ENCODE measurements around the gene FUBP1. TPM values are rescaled to one million over a fixed set of nuclear protein-coding genes. Genes with fewer than 3 reads are reported as not detected.

Gene FUBP1
- total and polyA plus RNA-seq, 2 of the 13 experiments (the other 11 are each of a cell fraction or from before 2014, with no cell fraction given), result 98.1 to 166 TPM

DNA sequence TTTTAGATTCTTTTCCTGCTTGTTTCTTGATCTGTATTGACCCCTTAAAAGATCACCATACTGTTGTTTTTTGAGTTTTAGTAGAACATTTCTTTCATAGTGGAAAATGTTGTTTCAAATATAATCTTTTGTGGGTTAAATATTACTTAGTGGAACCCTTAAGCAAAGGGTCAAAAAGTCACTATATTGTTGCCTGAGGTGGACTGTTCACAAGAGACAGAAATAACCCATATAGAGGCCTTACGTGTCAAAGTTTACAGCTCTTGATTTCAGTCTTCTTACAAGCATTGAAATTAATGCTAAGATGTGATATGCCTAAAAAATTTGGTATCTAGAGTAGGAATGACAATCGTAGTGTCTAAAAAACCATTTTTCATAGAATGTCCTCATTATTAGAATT lies 32.2 kb upstream of the FUBP1 start:
- in situ Hi-C loops (cut with HindIII; ENCODE audit: extremely low pct_ligation_motif_present, low pct_unique_long_range_greater_than_20kb), result no loop called here
- no peak overlapping the region for H2AFZ ChIP-seq (ENCODE audit: low read length)
- H3K4me1 ChIP-seq (ENCODE audit: insufficient read depth, low read length), result peaks cover 46% of the 10 kb centered on the region
- no peaks in the 10 kb centered on the region; the same call in none of the 2 replicates for H4K20me1 ChIP-seq (ENCODE audit: insufficient read depth, low read length)
- DNase-seq (ENCODE audit: low spot score) (no peak), ATAC-seq (no peak), FAIRE-seq (no peak)
- no peak overlapping the region for H3K27ac ChIP-seq (ENCODE audit: extremely low read length, insufficient read depth, low read length)
- intact Hi-C loops (cut with micrococcal nuclease; ENCODE audit: unreplicated experiment), result no loop called here
- H3K4me3 ChIP-seq (replicated peaks in 1 of 3; ENCODE audit: insufficient read depth in 1 of 3, low read depth in 2 of 3, low read length in 3 of 3), result no peak overlapping the region
- H3K79me2 ChIP-seq (ENCODE audit: insufficient read depth, low read length), result peaks cover 37% of the 10 kb centered on the region
- no TSS peak for BruUV-seq (replicated peaks)
- ChIA-PET CTCF (ENCODE audit: low intra/inter-chr PET ratio, low total read pairs) (no interaction called here), POLR2A (no interaction called here)
- WGBS (ENCODE audit: low lambda C conversion rate), result 88% methylated on average over 2 of the region's 2 CpGs
- H3K36me3 ChIP-seq (replicated peaks in 1 of 2; ENCODE audit: control insufficient read depth in 1 of 2, insufficient read depth in 2 of 2, low read length in 2 of 2), result no peaks in the 10 kb centered on the region; a peak in 1 of 5 replicates
- H3K4me2 ChIP-seq (ENCODE audit: low read depth, low read length), result no peak overlapping the region
- no peaks in the 10 kb centered on the region for H3K27me3 ChIP-seq (ENCODE audit: control insufficient read depth in 1 of 2, insufficient read depth in 2 of 2, low read length in 2 of 2)
- H3K9me3 ChIP-seq (ENCODE audit: low read length), result no peaks in the 10 kb centered on the region
- H3K9ac ChIP-seq (ENCODE audit: insufficient read depth, low read depth, low read length), result no peak overlapping the region
- TF ChIP-seq, protein P1, sequence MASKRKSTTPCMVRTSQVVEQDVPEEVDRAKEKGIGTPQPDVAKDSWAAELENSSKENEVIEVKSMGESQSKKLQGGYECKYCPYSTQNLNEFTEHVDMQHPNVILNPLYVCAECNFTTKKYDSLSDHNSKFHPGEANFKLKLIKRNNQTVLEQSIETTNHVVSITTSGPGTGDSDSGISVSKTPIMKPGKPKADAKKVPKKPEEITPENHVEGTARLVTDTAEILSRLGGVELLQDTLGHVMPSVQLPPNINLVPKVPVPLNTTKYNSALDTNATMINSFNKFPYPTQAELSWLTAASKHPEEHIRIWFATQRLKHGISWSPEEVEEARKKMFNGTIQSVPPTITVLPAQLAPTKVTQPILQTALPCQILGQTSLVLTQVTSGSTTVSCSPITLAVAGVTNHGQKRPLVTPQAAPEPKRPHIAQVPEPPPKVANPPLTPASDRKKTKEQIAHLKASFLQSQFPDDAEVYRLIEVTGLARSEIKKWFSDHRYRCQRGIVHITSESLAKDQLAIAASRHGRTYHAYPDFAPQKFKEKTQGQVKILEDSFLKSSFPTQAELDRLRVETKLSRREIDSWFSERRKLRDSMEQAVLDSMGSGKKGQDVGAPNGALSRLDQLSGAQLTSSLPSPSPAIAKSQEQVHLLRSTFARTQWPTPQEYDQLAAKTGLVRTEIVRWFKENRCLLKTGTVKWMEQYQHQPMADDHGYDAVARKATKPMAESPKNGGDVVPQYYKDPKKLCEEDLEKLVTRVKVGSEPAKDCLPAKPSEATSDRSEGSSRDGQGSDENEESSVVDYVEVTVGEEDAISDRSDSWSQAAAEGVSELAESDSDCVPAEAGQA (IDR thresholded peaks at IDR 0.05; ENCODE audit: low read depth), result no peak
- TF ChIP-seq, protein P1 (CRISPR knock-in tag; IDR thresholded peaks at IDR 0.05; ENCODE audit: borderline replicate concordance), result no peak
- TF ChIP-seq SSRP1 (CRISPR knock-in tag; IDR thresholded peaks at IDR 0.05) (no peak), ZNF292 (CRISPR knock-in tag; IDR thresholded peaks at IDR 0.05; ENCODE audit: borderline replicate concordance, low read depth) (no peak), THAP9 (CRISPR knock-in tag; IDR thresholded peaks at IDR 0.05; ENCODE audit: borderline replicate concordance) (no peak), MEIS2 (CRISPR knock-in tag; IDR thresholded peaks at IDR 0.05) (no peak), E2F1 (CRISPR knock-in tag; IDR thresholded peaks at IDR 0.05) (no peak), KMT2A (CRISPR knock-in tag; IDR thresholded peaks at IDR 0.05) (no peak), ZNF781 (CRISPR knock-in tag; IDR thresholded peaks at IDR 0.05; ENCODE audit: borderline replicate concordance, not compliant biosample characterization) (no peak), ZFP82 (CRISPR knock-in tag; IDR thresholded peaks at IDR 0.05; ENCODE audit: borderline replicate concordance) (no peak), ZNF276 (CRISPR knock-in tag; IDR thresholded peaks at IDR 0.05; ENCODE audit: low read depth) (no peak)
- TF ChIP-seq, protein P2, sequence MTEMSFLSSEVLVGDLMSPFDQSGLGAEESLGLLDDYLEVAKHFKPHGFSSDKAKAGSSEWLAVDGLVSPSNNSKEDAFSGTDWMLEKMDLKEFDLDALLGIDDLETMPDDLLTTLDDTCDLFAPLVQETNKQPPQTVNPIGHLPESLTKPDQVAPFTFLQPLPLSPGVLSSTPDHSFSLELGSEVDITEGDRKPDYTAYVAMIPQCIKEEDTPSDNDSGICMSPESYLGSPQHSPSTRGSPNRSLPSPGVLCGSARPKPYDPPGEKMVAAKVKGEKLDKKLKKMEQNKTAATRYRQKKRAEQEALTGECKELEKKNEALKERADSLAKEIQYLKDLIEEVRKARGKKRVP (CRISPR knock-in tag; IDR thresholded peaks at IDR 0.05), result no peak
